OCI-LY3 (cell line): Measurements from ENCODE around the gene ARHGAP8.

Experiments
- H2AFZ ChIP-seq: fragments of 200-600, 300-600 bp; shearing (Covaris generic); 2 replicates; pipeline ENCODE4 v1.6.0; 2014; ENCODE audit warnings: antibody characterized with exemption, low read depth, low read length
- H3K27ac ChIP-seq: fragments of 200-600, 300-600 bp; sonication (generic); 2 replicates; pipeline ENCODE4 v1.5.1; 2014; ENCODE audit warnings: mild to moderate bottlenecking, low read length, moderate library complexity, mixed read lengths
- H3K27me3 ChIP-seq: fragments of 200-600, 300-600 bp; sonication (generic); 2 replicates; pipeline ENCODE4 v1.6.1; 2014; ENCODE audit warnings: low read depth, low read length, mixed read lengths
- H3K36me3 ChIP-seq: fragments of 200-600, 300-600 bp; sonication (generic); replicated peaks from 2 replicates; pipeline ENCODE3; 2014; ENCODE audit warnings: low read depth, low read length, mixed read lengths
- H3K4me1 ChIP-seq: fragments of 300-600, 200-600 bp; sonication (generic); 2 replicates; pipeline ENCODE4 v1.6.1; 2014; ENCODE audit warnings: low read length, mixed read lengths
- H3K4me2 ChIP-seq: fragments of 200-600, 300-600 bp; sonication (generic); 2 replicates; pipeline ENCODE4 v1.6.1; 2014; ENCODE audit warnings: low read length, mixed read lengths
- H3K4me3 ChIP-seq: fragments of 300-600, 200-600 bp; sonication (generic); 2 replicates; pipeline ENCODE4 v1.5.1; 2014; ENCODE audit warnings: antibody characterized with exemption, mild to moderate bottlenecking, low read length, moderate library complexity
- H3K79me2 ChIP-seq: fragments of 300-600, 200-600 bp; shearing (Covaris generic); 2 replicates; pipeline ENCODE4 v1.6.1; 2014; ENCODE audit warnings: mild to moderate bottlenecking, low read length, mixed read lengths
- H3K9ac ChIP-seq: fragments of 300-600, 200-600 bp; shearing (Covaris generic); 2 replicates; pipeline ENCODE4 v1.6.0; 2014; ENCODE audit warnings: mild to moderate bottlenecking, low read length, moderate library complexity
- H3K9me3 ChIP-seq: fragments of 200-600, 300-600 bp; shearing (Covaris generic); 2 replicates; pipeline ENCODE4 v1.6.1; 2014; ENCODE audit warnings: low read length, mixed read lengths; ENCODE audit not compliant: insufficient read depth
- H4K20me1 ChIP-seq: fragments of 200-600, 300-600 bp; sonication (generic); 2 replicates; pipeline ENCODE4 v1.6.1; 2016; ENCODE audit warnings: low read length, mixed read lengths; ENCODE audit not compliant: insufficient read depth
- CTCF ChIP-seq: fragments of 200-600, 300-600 bp; sonication (generic); IDR thresholded peaks from 2 replicates; pipeline ENCODE4 v1.5.1; 2014; ENCODE audit warnings: antibody characterized with exemption, low read length, low read depth
- EZH2phosphoT487 ChIP-seq: fragments of 200-600 bp; shearing (Covaris generic); IDR thresholded peaks from 2 replicates; pipeline ENCODE4 v1.6.1; 2018; ENCODE audit warnings: antibody characterized with exemption, mixed run types, low read depth

The ARHGAP8 gene

GRCh38 chr22:44891293-44891747 is 138.9 kb downstream of the ARHGAP8 start:
- no peak overlapping the region for H3K27ac ChIP-seq
- H3K9ac ChIP-seq: no peak overlapping the region
- no peaks in the 10 kb centered on the region for H3K9me3 ChIP-seq
- H3K4me3 ChIP-seq: no peak overlapping the region
- no peak overlapping the region for H2AFZ ChIP-seq
- no peaks in the 10 kb centered on the region for H3K79me2 ChIP-seq
- no peaks in the 10 kb centered on the region for H3K36me3 ChIP-seq
- H3K4me2 ChIP-seq: no peak overlapping the region
- H3K4me1 ChIP-seq: no peaks in the 10 kb centered on the region
- TF ChIP-seq EZH2phosphoT487 (no peak), CTCF (no peak)
- H4K20me1 ChIP-seq: no peaks in the 10 kb centered on the region
- no peaks in the 10 kb centered on the region for H3K27me3 ChIP-seq

DNA sequence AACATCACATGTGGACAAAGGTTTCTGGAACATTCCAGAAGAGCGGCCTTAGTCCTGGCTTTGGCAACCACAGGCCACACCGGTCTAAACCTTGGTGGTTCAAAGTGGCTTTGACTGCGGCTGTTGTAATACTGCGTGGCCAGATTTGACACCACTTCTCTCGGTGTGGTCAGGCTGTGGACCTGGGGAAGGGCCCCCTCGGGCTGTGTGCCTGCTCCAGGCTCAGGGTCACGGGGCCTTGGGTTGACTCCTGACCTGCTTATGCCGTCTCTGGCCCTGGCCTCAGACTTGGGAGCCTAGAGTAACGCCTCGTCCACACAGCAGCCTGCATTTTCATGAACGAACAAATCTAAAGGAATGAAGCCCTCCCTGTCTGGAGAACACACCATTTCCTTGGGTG is 139.4 kb downstream of the ARHGAP8 start:
- Histone ChIP-seq H3K9ac (no peak overlapping the region), H3K79me2 (no peaks in the 10 kb centered on the region), H3K36me3 (no peaks in the 10 kb centered on the region), H3K4me2 (no peak overlapping the region), H3K4me1 (no peaks in the 10 kb centered on the region), H3K27me3 (no peaks in the 10 kb centered on the region), H3K4me3 (no peak overlapping the region), H3K27ac (no peak overlapping the region), H2AFZ (no peak overlapping the region), H3K9me3 (no peaks in the 10 kb centered on the region), H4K20me1 (no peaks in the 10 kb centered on the region)
- no peak for TF ChIP-seq EZH2phosphoT487
- TF ChIP-seq CTCF: no peak

- H2AFZ ChIP-seq: no peak overlapping the region
- no peaks in the 10 kb centered on the region for H4K20me1 ChIP-seq
- H3K9ac ChIP-seq: no peak overlapping the region
- H3K9me3 ChIP-seq: no peaks in the 10 kb centered on the region
- H3K79me2 ChIP-seq: no peaks in the 10 kb centered on the region
- no peaks in the 10 kb centered on the region for H3K36me3 ChIP-seq
- TF ChIP-seq CTCF (no peak), EZH2phosphoT487 (no peak)
- no peaks in the 10 kb centered on the region for H3K4me1 ChIP-seq
- no peak overlapping the region for H3K27ac ChIP-seq
- no peak overlapping the region for H3K4me2 ChIP-seq
- no peak overlapping the region for H3K4me3 ChIP-seq
- no peaks in the 10 kb centered on the region for H3K27me3 ChIP-seq
Measured at GRCh38 chr22:44892243-44892642, 139.9 kb downstream of the ARHGAP8 start.

- Histone ChIP-seq H3K27ac (no peak overlapping the region), H3K79me2 (no peaks in the 10 kb centered on the region)
Measured at GRCh38 chr22:44892803-44893730, 140.7 kb downstream of the ARHGAP8 start.

More at GRCh38 chr22:44892803-44893730, 140.7 kb downstream of the ARHGAP8 start:
- Histone ChIP-seq H3K9ac (no peak overlapping the region), H3K27me3 (no peaks in the 10 kb centered on the region), H3K4me1 (no peaks in the 10 kb centered on the region), H3K4me3 (no peak overlapping the region), H2AFZ (no peak overlapping the region), H3K4me2 (no peak overlapping the region), H4K20me1 (no peaks in the 10 kb centered on the region), H3K9me3 (no peaks in the 10 kb centered on the region), H3K36me3 (peaks cover 1% of the 10 kb centered on the region)
- TF ChIP-seq CTCF (no peak), EZH2phosphoT487 (no peak)
